IMR-90 (cell line): ENCODE measurements around the gene NRM.

Experiments
- CTCF ChIP-seq: conservative IDR thresholded peaks from 2 replicates; pipeline ENCODE4 v1.5.1; 2012; ENCODE audit warnings: mild to moderate bottlenecking, low read depth, low read length, improper control_type of control experiment
- POLR2A ChIP-seq: IDR thresholded peaks from 2 replicates; pipeline ENCODE4 v1.6.1; 2012; ENCODE audit warnings: mild to moderate bottlenecking, low read depth, low read length

- TF ChIP-seq POLR2A (0 out of 2 replicates have a peak, but pooled peaks have one; percentile 34), CTCF (no peak)
Observed at GRCh38 chr6:30686908-30687658, 3.7 kb downstream of the NRM start.
